K562 (cell line): ENCODE data around the gene ATXN10. TPM values are rescaled to one million over a fixed set of nuclear protein-coding genes. Genes with fewer than 3 reads are reported as not detected.

ENCODE experiments used
- ATAC-seq: fragments of 200-7000 bp; cut with Tn5 transposase; 3 replicates; pipeline ENCODE4 v1.9.1; 2020; ENCODE audit warnings: moderate library complexity
- BruUV-seq: library from RNA; stranded (reverse); fragments of 400-500 nt; replicated peaks from 2 replicates; lab custom pipeline; 2021; lab: Mats Ljungman, UMichigan
- CTCF ChIA-PET: fragments of 300-600 bp; formaldehyde crosslinking; extraction: SDS; loops from one replicate; lab custom pipeline; 2021; ENCODE audit warnings: low intra/inter-chr PET ratio; lab: Yijun Ruan, JAX
- POLR2A ChIA-PET: fragments of 300-600, 350-650 bp; sonication (Branson Sonifier 250); formaldehyde crosslinking; extraction: SDS; loops from one replicate; lab custom pipeline; 2021; ENCODE audit warnings: antibody characterized with exemption, inconsistent platforms; lab: Yijun Ruan, JAX
- DNase-seq, 4 experiments: peaks; one replicate each; pipeline versions ENCODE4 v3.0.0 to v3.0.0-alpha.2; 2011 to 2018; ENCODE audit warnings: low spot score in 3 of 4, mixed read lengths in 3 of 4; ENCODE audit errors: extremely low read depth in 1 of 4
- FAIRE-seq: peaks from 2 replicates; lab custom pipeline; 2011; peaks lifted over from hg19 to GRCh38; lab: Jason Lieb, UNC
- H2AFZ ChIP-seq: 2 replicates; pipeline ENCODE4 v1.6.0; 2011; ENCODE audit warnings: low read depth, low read length, control low read depth, inconsistent platforms
- H3K27ac ChIP-seq: fragments of 200-600 bp; 3 replicates; pipeline ENCODE4 v1.8.0; 2011; ENCODE audit warnings: low read depth, mild to moderate bottlenecking, control low read depth, inconsistent platforms, low read length, moderate library complexity, mixed read lengths; ENCODE audit errors: extremely low read depth
- H3K27me3 ChIP-seq, 2 experiments: fragments of 300-600 bp in 1 of 2; 2 replicates in 1 of 2; 3 replicates in 1 of 2; pipeline versions ENCODE4 v1.6.0 to v1.8.0; 2011; ENCODE audit warnings: inconsistent platforms in 2 of 2, low read length in 2 of 2, mild to moderate bottlenecking in 1 of 2, mixed read lengths in 1 of 2, moderate library complexity in 1 of 2; ENCODE audit not compliant: control insufficient read depth in 2 of 2, insufficient read depth in 2 of 2
- H3K36me3 ChIP-seq: fragments of 300-600 bp; 3 replicates; pipeline ENCODE4 v1.8.0; 2011; ENCODE audit warnings: mild to moderate bottlenecking, low read length, inconsistent platforms; ENCODE audit not compliant: control insufficient read depth, insufficient read depth
- H3K4me1 ChIP-seq, 2 experiments: fragments of 200-600 bp in 1 of 2; replicated peaks in 1 of 2; 2 replicates in 1 of 2; 3 replicates in 1 of 2; pipeline versions ENCODE4 v1.5.1 to v1.8.0; 2011; ENCODE audit warnings: inconsistent platforms in 2 of 2, low read length in 2 of 2, mild to moderate bottlenecking in 1 of 2, mixed read lengths in 1 of 2, moderate library complexity in 1 of 2; ENCODE audit not compliant: control insufficient read depth in 2 of 2, insufficient read depth in 2 of 2
- H3K4me2 ChIP-seq: 2 replicates; pipeline ENCODE4 v1.6.1; 2011; ENCODE audit warnings: low read length, control low read depth, inconsistent platforms, mixed read lengths; ENCODE audit not compliant: insufficient read depth
- H3K4me3 ChIP-seq: fragments of 200-600 bp; sonication (generic), shearing (Covaris generic); 2 replicates; pipeline ENCODE4 v1.5.1; 2016; ENCODE audit warnings: control low read depth, inconsistent platforms
- H3K79me2 ChIP-seq: fragments of 200-600 bp; 3 replicates; pipeline ENCODE4 v1.8.0; 2011; ENCODE audit warnings: low read length, inconsistent platforms; ENCODE audit not compliant: control insufficient read depth, insufficient read depth
- H3K9ac ChIP-seq, 2 experiments: 2 replicates each; pipeline versions ENCODE4 v1.6.0 to v1.6.1; 2011; ENCODE audit warnings: low read depth in 2 of 2, low read length in 2 of 2, control low read depth in 1 of 2, inconsistent platforms in 1 of 2, mild to moderate bottlenecking in 1 of 2, mixed read lengths in 1 of 2; ENCODE audit not compliant: insufficient read depth in 1 of 2
- H3K9me1 ChIP-seq: one replicate; pipeline ENCODE4 v1.6.0; 2011; ENCODE audit warnings: inconsistent platforms, mild to moderate bottlenecking, low read length, moderate library complexity; ENCODE audit not compliant: control insufficient read depth, insufficient read depth
- H3K9me3 ChIP-seq: replicated peaks from 2 replicates; pipeline ENCODE4 v1.5.1; 2011; ENCODE audit warnings: low read depth, low read length, inconsistent platforms; ENCODE audit not compliant: control insufficient read depth, insufficient read depth
- H4K20me1 ChIP-seq: replicated peaks from 2 replicates; pipeline ENCODE4 v1.6.1; 2011; ENCODE audit warnings: low read length, inconsistent platforms, mixed read lengths; ENCODE audit not compliant: control insufficient read depth, insufficient read depth
- ZNF311 ChIP-seq: fragments of 250-450 bp; sonication (Bioruptor Pico); IDR thresholded peaks from 2 replicates; pipeline ENCODE4 v1.4.0; 2020; ENCODE audit warnings: mild to moderate bottlenecking, moderate library complexity
- WGBS: fragments of 100-300 bp; shearing (Covaris generic); methylation state at CpG from one replicate; pipeline ENCODE4 v1.1.6; 2016; ENCODE audit warnings: low coverage, mixed read lengths; ENCODE audit not compliant: insufficient coverage; ENCODE audit errors: missing lambda C conversion rate; 5-methylcytosine and 5-hydroxymethylcytosine counted together
- in situ Hi-C: fragments of 300-500 bp; cut with MboI; formaldehyde crosslinking; loops from 4 replicates; pipeline ENCODE4 v1.15.0; 2018; ENCODE audit warnings: inconsistent platforms, mixed read lengths
- intact Hi-C: fragments of 100-400 bp; cut with micrococcal nuclease; formaldehyde crosslinking; loops from 2 replicates; pipeline ENCODE4 v1.14.2; 2022
- polyA plus RNA-seq, 8 experiments: library from polyadenylated mRNA; depleted of rRNA in 4 of 8; stranded (reverse) in 5 of 8; unstranded in 3 of 8; fragments of >200 nt; fragmentation: Nextera tagmentation in 2 of 8; fragmentation: Illumina TruSeq in 1 of 8; extraction: Ambion mirVana in 2 of 8; extraction: Trizol in 1 of 8; gene quantifications; 2 replicates each; pipeline versions ENCODE4 v1.2.1 to v1.2.3, GENCODE V29; 2011 to 2014; ENCODE audit warnings: inconsistent platforms in 1 of 8, missing spikeins in 1 of 8
- total RNA-seq, 7 experiments: library from RNA; depleted of rRNA in 6 of 7; stranded (reverse); fragments of >200 nt in 6 of 7; fragmentation: Illumina TruSeq in 2 of 7; extraction: Trizol in 2 of 7; gene quantifications; 2 replicates each; pipeline versions ENCODE4 v1.2.1 to v1.2.3, GENCODE V29; 2011 to 2021; ENCODE audit warnings: low replicate concordance in 1 of 7
- TF ChIP-seq, protein P1 (sequence below): fragments of 250-450 bp; sonication (Bioruptor Pico); IDR thresholded peaks from 2 replicates; pipeline ENCODE4 v1.4.0; 2020; ENCODE audit warnings: mild to moderate bottlenecking, moderate library complexity, borderline replicate concordance
- TF ChIP-seq, protein P2 (sequence below): sonication (generic); formaldehyde crosslinking; IDR thresholded peaks from 2 replicates; pipeline ENCODE4 v1.8.1; 2023; ENCODE audit warnings: mild to moderate bottlenecking, missing genetic modification reagents

The ATXN10 gene
- total and polyA plus RNA-seq, 9 of the 15 experiments (the other 6 are each of a cell fraction or from before 2014, with no cell fraction given), result 11.5 to 190 (median 33.6) TPM

DNA sequence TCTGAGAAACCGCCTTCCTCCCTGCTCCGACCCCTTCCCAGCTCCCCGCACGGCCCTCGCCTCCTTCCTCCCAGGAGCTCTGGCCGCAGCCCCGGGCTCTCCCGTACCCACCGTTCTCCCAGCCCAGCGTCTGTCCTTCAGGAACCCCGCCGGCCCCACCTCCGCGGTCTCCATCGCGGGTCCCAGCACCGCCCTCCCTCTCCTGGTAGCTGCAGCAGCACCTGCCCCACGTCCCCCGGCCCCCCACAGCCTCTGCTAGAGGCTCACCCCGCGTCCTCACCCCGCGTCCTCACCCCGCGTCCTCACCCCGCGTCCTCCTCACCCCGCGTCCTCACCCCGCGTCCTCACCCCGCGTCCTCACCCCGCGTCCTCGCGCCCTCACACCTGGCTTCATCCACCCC is 219.4 kb downstream of the ATXN10 start:
- no peak for ATAC-seq
- Histone ChIP-seq H2AFZ (no peak overlapping the region), H3K27me3 (peaks cover 5 to 36% of the 10 kb centered on the region in 2 experiments), H3K4me2 (no peak overlapping the region), H3K9me3 (no peaks in the 10 kb centered on the region), H3K36me3 (no peaks in the 10 kb centered on the region), H4K20me1 (peaks cover 3% of the 10 kb centered on the region; the same call in 1 of the 2 replicates), H3K4me1 (peaks cover 0 to 9% of the 10 kb centered on the region in 2 experiments; a peak in 2 of 5 replicates), H3K4me3 (no peak overlapping the region), H3K9me1 (no peaks in the 10 kb centered on the region), H3K79me2 (no peaks in the 10 kb centered on the region), H3K27ac (no peak overlapping the region), H3K9ac (no peak overlapping the region)
- in situ Hi-C loops (no loop called here), intact Hi-C loops (no loop called here)
- no TSS peak for BruUV-seq
- WGBS, result 6% methylated on average over 6 of the region's 37 CpGs
- TF ChIP-seq ZNF311, result no peak
- TF ChIP-seq, protein P1, sequence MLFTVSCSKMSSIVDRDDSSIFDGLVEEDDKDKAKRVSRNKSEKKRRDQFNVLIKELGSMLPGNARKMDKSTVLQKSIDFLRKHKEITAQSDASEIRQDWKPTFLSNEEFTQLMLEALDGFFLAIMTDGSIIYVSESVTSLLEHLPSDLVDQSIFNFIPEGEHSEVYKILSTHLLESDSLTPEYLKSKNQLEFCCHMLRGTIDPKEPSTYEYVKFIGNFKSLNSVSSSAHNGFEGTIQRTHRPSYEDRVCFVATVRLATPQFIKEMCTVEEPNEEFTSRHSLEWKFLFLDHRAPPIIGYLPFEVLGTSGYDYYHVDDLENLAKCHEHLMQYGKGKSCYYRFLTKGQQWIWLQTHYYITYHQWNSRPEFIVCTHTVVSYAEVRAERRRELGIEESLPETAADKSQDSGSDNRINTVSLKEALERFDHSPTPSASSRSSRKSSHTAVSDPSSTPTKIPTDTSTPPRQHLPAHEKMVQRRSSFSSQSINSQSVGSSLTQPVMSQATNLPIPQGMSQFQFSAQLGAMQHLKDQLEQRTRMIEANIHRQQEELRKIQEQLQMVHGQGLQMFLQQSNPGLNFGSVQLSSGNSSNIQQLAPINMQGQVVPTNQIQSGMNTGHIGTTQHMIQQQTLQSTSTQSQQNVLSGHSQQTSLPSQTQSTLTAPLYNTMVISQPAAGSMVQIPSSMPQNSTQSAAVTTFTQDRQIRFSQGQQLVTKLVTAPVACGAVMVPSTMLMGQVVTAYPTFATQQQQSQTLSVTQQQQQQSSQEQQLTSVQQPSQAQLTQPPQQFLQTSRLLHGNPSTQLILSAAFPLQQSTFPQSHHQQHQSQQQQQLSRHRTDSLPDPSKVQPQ, result no peak
- TF ChIP-seq, protein P2, sequence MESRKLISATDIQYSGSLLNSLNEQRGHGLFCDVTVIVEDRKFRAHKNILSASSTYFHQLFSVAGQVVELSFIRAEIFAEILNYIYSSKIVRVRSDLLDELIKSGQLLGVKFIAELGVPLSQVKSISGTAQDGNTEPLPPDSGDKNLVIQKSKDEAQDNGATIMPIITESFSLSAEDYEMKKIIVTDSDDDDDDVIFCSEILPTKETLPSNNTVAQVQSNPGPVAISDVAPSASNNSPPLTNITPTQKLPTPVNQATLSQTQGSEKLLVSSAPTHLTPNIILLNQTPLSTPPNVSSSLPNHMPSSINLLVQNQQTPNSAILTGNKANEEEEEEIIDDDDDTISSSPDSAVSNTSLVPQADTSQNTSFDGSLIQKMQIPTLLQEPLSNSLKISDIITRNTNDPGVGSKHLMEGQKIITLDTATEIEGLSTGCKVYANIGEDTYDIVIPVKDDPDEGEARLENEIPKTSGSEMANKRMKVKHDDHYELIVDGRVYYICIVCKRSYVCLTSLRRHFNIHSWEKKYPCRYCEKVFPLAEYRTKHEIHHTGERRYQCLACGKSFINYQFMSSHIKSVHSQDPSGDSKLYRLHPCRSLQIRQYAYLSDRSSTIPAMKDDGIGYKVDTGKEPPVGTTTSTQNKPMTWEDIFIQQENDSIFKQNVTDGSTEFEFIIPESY (CRISPR knock-in tag), result no peak
- no peak for FAIRE-seq
- ChIA-PET CTCF (no interaction called here), POLR2A (no interaction called here)
- no peak for DNase-seq
